Chondrocyte (in vitro differentiated cells): ENCODE data around the gene ZNF892. TPM values are rescaled to one million over a fixed set of nuclear protein-coding genes. Genes with fewer than 3 reads are reported as not detected.
"Not testable (repeated sequence)": the region's sequence is repeated elsewhere in the genome, so short reads cannot be mapped to it uniquely, and the experiment has no call there.

Experiments
- DNase-seq: peaks from one replicate; pipeline ENCODE4 v3.0.0; 2021; ENCODE audit warnings: mixed read lengths, low spot score
- H3K27ac Mint-ChIP-seq: one replicate; pipeline ENCODE4 v1.8.0; 2021; ENCODE audit warnings: mild to moderate bottlenecking, moderate library complexity, mixed read lengths; ENCODE audit not compliant: unreplicated experiment
- H3K27me3 Mint-ChIP-seq: 2 replicates; pipeline ENCODE4 v1.8.0; 2021; ENCODE audit warnings: low read depth, mixed read lengths
- H3K36me3 Mint-ChIP-seq: 2 replicates; pipeline ENCODE4 v1.8.0; 2021; ENCODE audit warnings: low read depth, mixed read lengths
- H3K4me1 Mint-ChIP-seq: 2 replicates; pipeline ENCODE4 v1.8.0; 2021; ENCODE audit warnings: low read depth, mild to moderate bottlenecking, mixed read lengths
- H3K4me3 Mint-ChIP-seq: one replicate; pipeline ENCODE4 v1.8.0; 2021; ENCODE audit warnings: mild to moderate bottlenecking, moderate library complexity, mixed read lengths; ENCODE audit not compliant: unreplicated experiment
- H3K9me3 Mint-ChIP-seq: 2 replicates; pipeline ENCODE4 v1.8.0; 2021; ENCODE audit warnings: low read depth, mixed read lengths
- total RNA-seq: library from RNA; stranded (reverse); gene quantifications from 3 replicates; pipeline ENCODE4 v1.2.1, GENCODE V29; 2021
- TF ChIP-seq, protein P1 (sequence below): fragments of 200-600 bp; sonication (generic); IDR thresholded peaks from 2 replicates; pipeline ENCODE4 v1.5.0; 2021; ENCODE audit warnings: antibody characterized with exemption, mild to moderate bottlenecking, moderate library complexity

Gene ZNF892
- total RNA-seq, 1 donor from 2014 or later: 4.8 TPM

DNA sequence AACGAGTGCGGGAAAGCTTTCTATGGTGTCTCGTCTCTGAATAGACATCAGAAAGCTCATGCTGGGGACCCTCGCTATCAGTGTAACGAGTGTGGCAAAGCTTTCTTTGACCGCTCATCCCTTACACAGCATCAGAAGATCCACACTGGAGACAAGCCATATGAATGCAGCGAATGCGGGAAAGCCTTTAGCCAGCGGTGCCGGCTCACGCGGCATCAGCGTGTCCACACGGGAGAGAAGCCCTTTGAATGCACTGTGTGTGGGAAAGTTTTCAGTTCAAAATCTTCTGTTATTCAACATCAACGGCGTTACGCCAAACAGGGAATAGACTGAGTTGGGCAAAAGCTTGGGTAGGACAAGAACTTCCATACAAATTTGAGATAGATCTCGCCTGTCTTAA is 25.5 kb upstream of the ZNF892 start:
- no peaks in the 10 kb centered on the region for H3K27me3 Mint-ChIP-seq
- H3K4me3 Mint-ChIP-seq: no peak overlapping the region

GRCh38 chr2:95185197-95185596 is 22.1 kb upstream of the ZNF892 start:
- H3K27ac Mint-ChIP-seq: no peak overlapping the region
- H3K4me1 Mint-ChIP-seq: no peaks in the 10 kb centered on the region
- TF ChIP-seq, protein P1, sequence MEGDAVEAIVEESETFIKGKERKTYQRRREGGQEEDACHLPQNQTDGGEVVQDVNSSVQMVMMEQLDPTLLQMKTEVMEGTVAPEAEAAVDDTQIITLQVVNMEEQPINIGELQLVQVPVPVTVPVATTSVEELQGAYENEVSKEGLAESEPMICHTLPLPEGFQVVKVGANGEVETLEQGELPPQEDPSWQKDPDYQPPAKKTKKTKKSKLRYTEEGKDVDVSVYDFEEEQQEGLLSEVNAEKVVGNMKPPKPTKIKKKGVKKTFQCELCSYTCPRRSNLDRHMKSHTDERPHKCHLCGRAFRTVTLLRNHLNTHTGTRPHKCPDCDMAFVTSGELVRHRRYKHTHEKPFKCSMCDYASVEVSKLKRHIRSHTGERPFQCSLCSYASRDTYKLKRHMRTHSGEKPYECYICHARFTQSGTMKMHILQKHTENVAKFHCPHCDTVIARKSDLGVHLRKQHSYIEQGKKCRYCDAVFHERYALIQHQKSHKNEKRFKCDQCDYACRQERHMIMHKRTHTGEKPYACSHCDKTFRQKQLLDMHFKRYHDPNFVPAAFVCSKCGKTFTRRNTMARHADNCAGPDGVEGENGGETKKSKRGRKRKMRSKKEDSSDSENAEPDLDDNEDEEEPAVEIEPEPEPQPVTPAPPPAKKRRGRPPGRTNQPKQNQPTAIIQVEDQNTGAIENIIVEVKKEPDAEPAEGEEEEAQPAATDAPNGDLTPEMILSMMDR: no peak
- no peak for DNase-seq
- H3K27me3 Mint-ChIP-seq: no peaks in the 10 kb centered on the region
- no peak overlapping the region for H3K4me3 Mint-ChIP-seq
- H3K9me3 Mint-ChIP-seq: peaks cover 13% of the 10 kb centered on the region
- peaks cover 37% of the 10 kb centered on the region for H3K36me3 Mint-ChIP-seq

More for the DNA sequence above, 25.5 kb upstream of the ZNF892 start:
- peaks cover 16% of the 10 kb centered on the region for H3K9me3 Mint-ChIP-seq
- TF ChIP-seq, protein P1: no peak
- no peak for DNase-seq
- H3K27ac Mint-ChIP-seq: no peak overlapping the region
- H3K4me1 Mint-ChIP-seq: no peaks in the 10 kb centered on the region
- peaks cover 53% of the 10 kb centered on the region for H3K36me3 Mint-ChIP-seq

- TF ChIP-seq, protein P1: no peak
- peaks cover 29% of the 10 kb centered on the region for H3K36me3 Mint-ChIP-seq
- no peak overlapping the region for H3K4me3 Mint-ChIP-seq
- H3K27ac Mint-ChIP-seq: no peak overlapping the region
- peaks cover 10% of the 10 kb centered on the region for H3K9me3 Mint-ChIP-seq
- no peak for DNase-seq
- H3K27me3 Mint-ChIP-seq: peaks cover 3% of the 10 kb centered on the region
- H3K4me1 Mint-ChIP-seq: no peaks in the 10 kb centered on the region
Observed at GRCh38 chr2:95185973-95186372, 21.3 kb upstream of the ZNF892 start.

GRCh38 chr2:95192956-95193355 is 14.4 kb upstream of the ZNF892 start:
- DNase-seq, H3K9me3 Mint-ChIP-seq, H3K4me1 Mint-ChIP-seq, H3K36me3 Mint-ChIP-seq, H3K27ac Mint-ChIP-seq, H3K4me3 Mint-ChIP-seq: not testable (repeated sequence)
- TF ChIP-seq, protein P1: peak; percentile 78
- H3K27me3 Mint-ChIP-seq: peaks cover 14% of the 10 kb centered on the region

DNA sequence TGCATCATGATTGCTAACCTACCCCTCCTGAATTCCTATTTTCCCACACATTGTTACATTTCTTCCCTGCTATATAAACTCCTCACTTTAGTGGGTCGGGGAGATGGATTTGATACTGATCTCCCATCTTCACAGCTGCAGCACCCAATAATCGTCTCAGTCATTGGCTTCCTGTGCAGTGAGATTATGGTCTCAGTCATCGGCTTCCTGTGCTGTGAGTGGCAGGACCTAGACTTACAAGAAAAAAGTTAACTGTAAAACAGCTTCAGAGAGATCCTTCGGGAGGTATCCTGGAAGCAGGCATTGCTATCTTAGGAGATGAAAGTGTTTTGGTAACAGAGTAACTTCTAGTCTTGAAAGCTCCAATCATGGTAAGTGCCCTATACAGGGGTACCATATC is 3.4 kb upstream of the ZNF892 start:
- no peak overlapping the region for H3K27ac Mint-ChIP-seq
- TF ChIP-seq, protein P1: no peak
- peaks cover 6% of the 10 kb centered on the region for H3K36me3 Mint-ChIP-seq
- peaks cover 13% of the 10 kb centered on the region for H3K9me3 Mint-ChIP-seq
- no peak for DNase-seq
- H3K4me1 Mint-ChIP-seq: peaks cover 20% of the 10 kb centered on the region
- H3K4me3 Mint-ChIP-seq: no peak overlapping the region
- H3K27me3 Mint-ChIP-seq: peaks cover 4% of the 10 kb centered on the region
